Fibroblast of gingiva (primary cell): Measurements from ENCODE around the gene LAD1.

ENCODE experiments used
- DNase-seq: peaks from one replicate; pipeline ENCODE4 v3.0.0-alpha.2; 2011; ENCODE audit warnings: low read depth

Gene LAD1

GRCh38 chr1:201363467-201363866 lies 35.7 kb downstream of the LAD1 start:
- no peak for DNase-seq

- no peak for DNase-seq
Observed at GRCh38 chr1:201362906-201363305, 36.2 kb downstream of the LAD1 start.

GRCh38 chr1:201361652-201362504 lies 37.2 kb downstream of the LAD1 start:
- peak; percentile 12 for DNase-seq

GRCh38 chr1:201360901-201361651 lies 38.0 kb downstream of the LAD1 start:
- DNase-seq, result no peak

- DNase-seq, result no peak
Observed at GRCh38 chr1:201360486-201360885, 38.6 kb downstream of the LAD1 start.

GRCh38 chr1:201359873-201360210 lies 39.3 kb downstream of the LAD1 start:
- DNase-seq, result no peak

GRCh38 chr1:201359031-201359872 lies 39.9 kb downstream of the LAD1 start:
- no peak for DNase-seq

- no peak for DNase-seq
Observed at GRCh38 chr1:201358596-201358995, 40.5 kb downstream of the LAD1 start.

- DNase-seq, result no peak
Observed at GRCh38 chr1:201357636-201358348, 41.3 kb downstream of the LAD1 start.

- DNase-seq, result no peak
Observed at GRCh38 chr1:201357211-201357610, 41.9 kb downstream of the LAD1 start.

- DNase-seq, result no peak
Observed at GRCh38 chr1:201356701-201357100, 42.4 kb downstream of the LAD1 start.

- DNase-seq, result no peak
Observed at GRCh38 chr1:201356236-201356635, 42.9 kb downstream of the LAD1 start.

GRCh38 chr1:201355471-201355870 lies 43.7 kb downstream of the LAD1 start:
- DNase-seq, result no peak

GRCh38 chr1:201354901-201355295 lies 44.2 kb downstream of the LAD1 start:
- DNase-seq, result no peak

GRCh38 chr1:201354151-201354900 lies 44.8 kb downstream of the LAD1 start:
- DNase-seq, result no peak

- no peak for DNase-seq
Observed at GRCh38 chr1:201353186-201353940, 45.8 kb downstream of the LAD1 start.

- no peak for DNase-seq
Observed at GRCh38 chr1:201351617-201352016, 47.5 kb downstream of the LAD1 start.

GRCh38 chr1:201350884-201351283 lies 48.2 kb downstream of the LAD1 start:
- no peak for DNase-seq

- DNase-seq, result no peak
Observed at GRCh38 chr1:201350361-201350725, 48.8 kb downstream of the LAD1 start.

- no peak for DNase-seq
Observed at GRCh38 chr1:201349092-201349491, 50.0 kb downstream of the LAD1 start.

- DNase-seq, result peak; percentile 19
Observed at GRCh38 chr1:201348211-201348566, 50.9 kb downstream of the LAD1 start.
